ENCODE measurements around the gene RIPOR2.

GRCh38 chr6:24827162-24827561, 108.6 kb downstream of the RIPOR2 start:
- TF ChIP-seq CTCF (IDR thresholded peaks at IDR 0.05 in 4 of 5, conservative IDR thresholded peaks at IDR 0.05 in 1 of 5): no peak
- no peak for TF ChIP-seq POLR2A (IDR thresholded peaks at IDR 0.05)
